PFSK-1 (cell line): ENCODE data around the gene LMOD1.

Source experiments
- FOXP2 ChIP-seq: optimal IDR thresholded peaks from 2 replicates; pipeline ENCODE3; 2011; ENCODE audit warnings: borderline replicate concordance, control low read depth, inconsistent platforms; ENCODE audit not compliant: insufficient read depth; ENCODE audit errors: extremely low read length, extremely low read depth
- POLR2AphosphoS5 ChIP-seq: IDR thresholded peaks from 2 replicates; pipeline ENCODE4 v1.6.1; 2012; ENCODE audit warnings: low read depth, mild to moderate bottlenecking, control low read depth, low read length, moderate library complexity
- REST ChIP-seq, 2 experiments: IDR thresholded peaks; 2 replicates each; pipeline versions ENCODE4 v1.6.1 to v1.8.0; 2011 to 2012; ENCODE audit warnings: low read depth in 2 of 2, low read length in 2 of 2, control low read depth in 1 of 2, inconsistent platforms in 1 of 2, mild to moderate bottlenecking in 1 of 2, moderate library complexity in 1 of 2; ENCODE audit not compliant: insufficient read depth in 1 of 2
- SIN3A ChIP-seq: IDR thresholded peaks from 2 replicates; pipeline ENCODE4 v1.6.1; 2012; ENCODE audit warnings: mild to moderate bottlenecking, low read length, moderate library complexity, borderline replicate concordance; ENCODE audit not compliant: insufficient read depth
- TAF1 ChIP-seq: IDR thresholded peaks from 2 replicates; pipeline ENCODE4 v1.6.1; 2012; ENCODE audit warnings: low read length, control low read depth, borderline replicate concordance; ENCODE audit not compliant: insufficient read depth

Gene LMOD1

DNA sequence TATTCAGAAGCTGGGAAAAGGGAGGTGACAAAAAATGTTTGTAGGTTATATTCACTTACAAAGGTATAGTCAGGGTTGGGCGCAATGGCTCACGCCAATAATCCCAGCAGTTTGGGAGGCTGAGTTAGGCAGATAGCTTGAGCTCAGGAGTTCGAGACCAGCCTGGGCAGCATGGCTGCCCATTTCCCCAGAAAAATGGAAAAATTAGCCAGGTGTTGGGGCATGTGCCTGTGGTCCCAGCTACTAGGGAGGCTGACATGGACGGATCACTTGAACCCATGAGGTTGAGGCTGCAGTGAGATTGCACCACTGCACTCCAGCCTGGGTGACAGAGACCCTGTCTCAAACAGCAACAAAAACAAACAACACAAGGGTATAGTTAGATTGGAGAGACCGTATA lies 12.0 kb upstream of the LMOD1 start:
- TF ChIP-seq REST (IDR thresholded peaks at IDR 0.05; ENCODE audit: insufficient read depth in 1 of 2, low read depth in 2 of 2, low read length in 2 of 2) (no peak), POLR2AphosphoS5 (no peak), SIN3A (no peak), FOXP2 (no peak)

- TF ChIP-seq TAF1: no peak
- TF ChIP-seq REST (IDR thresholded peaks at IDR 0.05; ENCODE audit: insufficient read depth in 1 of 2, low read depth in 2 of 2, low read length in 2 of 2): no peak
- TF ChIP-seq FOXP2: no peak
- TF ChIP-seq POLR2AphosphoS5: no peak
- no peak for TF ChIP-seq SIN3A
These were observed 9.4 kb upstream of the LMOD1 start for GRCh38 chr1:201955729-201956143.

- TF ChIP-seq POLR2AphosphoS5 (peak; percentile 99), FOXP2 (peak; percentile 21), REST (IDR thresholded peaks at IDR 0.05; ENCODE audit: insufficient read depth in 1 of 2, low read depth in 2 of 2, low read length in 2 of 2) (peak in 1 of 2 experiments; percentile 41; a peak in 1 of 4 replicates), SIN3A (peak; percentile 50; the same call in 1 of the 2 replicates), TAF1 (peak; percentile 87)
These were observed 8.8 kb upstream of the LMOD1 start, which contains the start of gene TIMM17A for GRCh38 chr1:201955009-201955728. TIMM17A (plus strand) TSS chr1:201955503; CDS start chr1:201955527, 24 bp downstream.

DNA sequence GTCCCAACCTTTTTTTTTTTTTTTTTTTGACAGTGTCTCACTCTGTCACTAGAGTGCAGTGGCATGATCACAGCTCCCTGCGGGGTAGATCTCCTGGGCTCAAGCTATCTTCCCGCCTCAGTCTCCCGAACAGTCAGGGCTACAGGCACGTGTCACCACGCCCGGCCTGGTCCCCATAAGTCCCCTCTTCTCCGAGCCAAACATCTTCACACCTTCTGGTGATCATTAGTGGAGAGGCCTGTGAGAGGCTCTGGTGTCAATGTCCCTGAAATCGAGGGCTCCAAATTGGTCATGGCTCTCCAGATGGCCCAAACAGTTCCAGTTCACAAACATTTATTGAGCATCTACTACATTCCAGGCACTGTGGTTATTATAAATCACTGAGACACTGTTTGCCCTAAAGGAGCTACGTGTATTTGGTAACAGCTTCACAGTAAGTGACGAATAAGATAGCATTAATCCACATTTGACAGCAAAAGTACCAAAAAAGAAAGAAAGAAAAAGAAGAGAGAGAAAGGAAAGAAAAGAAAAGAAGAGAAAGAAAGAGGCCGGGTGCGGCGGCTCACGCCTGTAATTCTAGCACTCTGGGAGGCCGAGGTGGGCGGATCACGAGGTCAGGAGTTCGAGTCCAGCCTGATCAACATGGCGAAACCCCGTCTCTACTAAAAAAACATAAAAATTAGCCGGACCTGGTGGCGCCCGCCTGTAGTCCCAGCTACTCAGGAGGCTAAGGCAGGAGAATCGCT lies 8.1 kb upstream of the LMOD1 start:
- TF ChIP-seq POLR2AphosphoS5 (no peak), REST (IDR thresholded peaks at IDR 0.05; ENCODE audit: insufficient read depth in 1 of 2, low read depth in 2 of 2, low read length in 2 of 2) (no peak), TAF1 (no peak), FOXP2 (no peak), SIN3A (no peak)

- TF ChIP-seq TAF1 (no peak), REST (IDR thresholded peaks at IDR 0.05; ENCODE audit: insufficient read depth in 1 of 2, low read depth in 2 of 2, low read length in 2 of 2) (no peak), SIN3A (no peak), FOXP2 (no peak), POLR2AphosphoS5 (no peak)
These were observed 3.1 kb upstream of the LMOD1 start for GRCh38 chr1:201949491-201949890.
